Gastroesophageal sphincter (tissue), 4 donors: ENCODE results near the gene UBE2F. TPM values are rescaled to one million over a fixed set of nuclear protein-coding genes. Genes with fewer than 3 reads are reported as not detected.

ENCODE experiments used
- ATAC-seq: fragments of 150-250 bp; one replicate; pipeline ENCODE4 v1.9.1; 2016; ENCODE audit warnings: mild to moderate bottlenecking, moderate library complexity
- H3K27ac ChIP-seq, 4 donors: fragments of 200-600 bp; sonication (generic) in 3 of 4; 1 replicate in 3 of 4; 2 replicates in 1 of 4; pipeline ENCODE4 v1.5.1; 2016 to 2019
- H3K27me3 ChIP-seq: fragments of 200-600 bp; sonication (generic); one replicate; pipeline ENCODE4 v1.5.1; 2019
- H3K36me3 ChIP-seq, 2 donors: fragments of 200-600 bp; sonication (generic); one replicate each; pipeline ENCODE4 v1.5.1; 2019; ENCODE audit warnings: control low read depth in 1 of 2
- H3K4me1 ChIP-seq, 3 donors: fragments of 200-600 bp; sonication (generic); 1 replicate in 2 of 3; 2 replicates in 1 of 3; pipeline ENCODE4 v1.5.1; 2016 to 2019; ENCODE audit warnings: control low read depth in 2 of 3
- H3K4me3 ChIP-seq, 2 donors: fragments of 200-600 bp; sonication (generic); one replicate each; pipeline ENCODE4 v1.5.1; 2019; ENCODE audit warnings: mild to moderate bottlenecking in 1 of 2, moderate library complexity in 1 of 2
- H3K9me3 ChIP-seq, 3 donors: fragments of 200-600 bp; sonication (generic); one replicate each; pipeline ENCODE4 v1.5.1; 2017 to 2019; ENCODE audit warnings: control low read depth in 2 of 3
- EP300 ChIP-seq: sonication (generic); formaldehyde crosslinking; IDR thresholded peaks from one replicate; pipeline ENCODE4 v1.6.1; 2017; ENCODE audit warnings: antibody characterized with exemption, mild to moderate bottlenecking
- POLR2A ChIP-seq, 2 donors: fragments of 450-650 bp; IDR thresholded peaks; one replicate each; pipeline ENCODE4 v1.6.1; 2017; ENCODE audit warnings: antibody characterized with exemption in 2 of 2, mild to moderate bottlenecking in 2 of 2, moderate library complexity in 1 of 2
- POLR2AphosphoS5 ChIP-seq: sonication (generic); formaldehyde crosslinking; IDR thresholded peaks from one replicate; pipeline ENCODE4 v1.6.1; 2017; ENCODE audit warnings: antibody characterized with exemption
- WGBS, 2 donors: methylation state at CpG; one replicate each; pipeline ENCODE4 v1.1.5; 2018; ENCODE audit warnings: low coverage in 1 of 2; 5-methylcytosine and 5-hydroxymethylcytosine counted together
- total RNA-seq, 4 donors: library from RNA; depleted of rRNA; stranded (reverse); fragments of >200 nt; gene quantifications; one replicate each; pipeline ENCODE4 v1.1.0, GENCODE V29; 2016
- TF ChIP-seq, protein P1 (sequence below), 4 experiments: fragments of 200-600 bp in 2 of 4; fragments of 450-650 bp in 2 of 4; sonication (generic) in 1 of 4; IDR thresholded peaks; one replicate each; pipeline ENCODE4 v1.5.1; 2017 to 2019; ENCODE audit warnings: antibody characterized with exemption in 4 of 4, mild to moderate bottlenecking in 2 of 4, moderate library complexity in 2 of 4

The UBE2F gene
- total RNA-seq, 4 donors from 2014 or later = 85.0 to 99.5 (median 96.3) TPM

GRCh38 chr2:237927135-237927534 lies 39.7 kb upstream of the UBE2F start:
- TF ChIP-seq POLR2A (IDR thresholded peaks at IDR 0.05) (no peak), EP300 (no peak)
- H3K9me3 ChIP-seq = no peaks in the 10 kb centered on the region
- 77 to 79% methylated on average over 5 of the region's 5 CpGs for WGBS, 2 donors
- H3K36me3 ChIP-seq = no peaks in the 10 kb centered on the region
- no peak overlapping the region for H3K27ac ChIP-seq
- H3K27me3 ChIP-seq = no peaks in the 10 kb centered on the region
- ATAC-seq = no peak
- H3K4me3 ChIP-seq = no peak overlapping the region
- H3K4me1 ChIP-seq = peaks cover 0 to 34% (median 12%) of the 10 kb centered on the region in 3 donors

GRCh38 chr2:237927986-237928385 lies 38.8 kb upstream of the UBE2F start:
- WGBS, 2 donors = 83 to 85% methylated on average over 4 of the region's 4 CpGs

GRCh38 chr2:237929979-237930378 lies 36.8 kb upstream of the UBE2F start:
- Histone ChIP-seq H3K4me3 (no peak overlapping the region), H3K27me3 (no peaks in the 10 kb centered on the region), H3K9me3 (no peaks in the 10 kb centered on the region), H3K4me1 (peaks cover 0 to 17% (median 6%) of the 10 kb centered on the region in 3 donors), H3K27ac (no peak overlapping the region), H3K36me3 (no peaks in the 10 kb centered on the region)
- no peak for ATAC-seq
- TF ChIP-seq, protein P1, sequence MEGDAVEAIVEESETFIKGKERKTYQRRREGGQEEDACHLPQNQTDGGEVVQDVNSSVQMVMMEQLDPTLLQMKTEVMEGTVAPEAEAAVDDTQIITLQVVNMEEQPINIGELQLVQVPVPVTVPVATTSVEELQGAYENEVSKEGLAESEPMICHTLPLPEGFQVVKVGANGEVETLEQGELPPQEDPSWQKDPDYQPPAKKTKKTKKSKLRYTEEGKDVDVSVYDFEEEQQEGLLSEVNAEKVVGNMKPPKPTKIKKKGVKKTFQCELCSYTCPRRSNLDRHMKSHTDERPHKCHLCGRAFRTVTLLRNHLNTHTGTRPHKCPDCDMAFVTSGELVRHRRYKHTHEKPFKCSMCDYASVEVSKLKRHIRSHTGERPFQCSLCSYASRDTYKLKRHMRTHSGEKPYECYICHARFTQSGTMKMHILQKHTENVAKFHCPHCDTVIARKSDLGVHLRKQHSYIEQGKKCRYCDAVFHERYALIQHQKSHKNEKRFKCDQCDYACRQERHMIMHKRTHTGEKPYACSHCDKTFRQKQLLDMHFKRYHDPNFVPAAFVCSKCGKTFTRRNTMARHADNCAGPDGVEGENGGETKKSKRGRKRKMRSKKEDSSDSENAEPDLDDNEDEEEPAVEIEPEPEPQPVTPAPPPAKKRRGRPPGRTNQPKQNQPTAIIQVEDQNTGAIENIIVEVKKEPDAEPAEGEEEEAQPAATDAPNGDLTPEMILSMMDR (IDR thresholded peaks at IDR 0.05) = no peak
- TF ChIP-seq EP300 = no peak
- no peak for TF ChIP-seq POLR2A (IDR thresholded peaks at IDR 0.05)
- TF ChIP-seq POLR2AphosphoS5 = no peak
- 91 to 100% methylated on average over 4 to 7 of the region's 9 CpGs for WGBS, 2 donors

More at GRCh38 chr2:237927986-237928385, 38.8 kb upstream of the UBE2F start:
- Histone ChIP-seq H3K4me1 (peaks cover 0 to 30% (median 10%) of the 10 kb centered on the region in 3 donors), H3K36me3 (no peaks in the 10 kb centered on the region), H3K27ac (no peak overlapping the region), H3K27me3 (no peaks in the 10 kb centered on the region), H3K4me3 (no peak overlapping the region), H3K9me3 (no peaks in the 10 kb centered on the region)
- ATAC-seq = no peak
- TF ChIP-seq, protein P1 (IDR thresholded peaks at IDR 0.05) = no peak
- no peak for TF ChIP-seq POLR2AphosphoS5
- no peak for TF ChIP-seq POLR2A (IDR thresholded peaks at IDR 0.05)
- TF ChIP-seq EP300 = no peak

GRCh38 chr2:237931205-237931721 lies 35.6 kb upstream of the UBE2F start:
- peak overlapping the region in 3 of 4 donors; percentile 6 to 33 (median 29) for H3K27ac ChIP-seq
- TF ChIP-seq, protein P1 (IDR thresholded peaks at IDR 0.05) = no peak
- TF ChIP-seq POLR2A (IDR thresholded peaks at IDR 0.05) = no peak
- no peak for TF ChIP-seq EP300
- TF ChIP-seq POLR2AphosphoS5 = no peak
- no peaks in the 10 kb centered on the region for H3K36me3 ChIP-seq
- H3K4me3 ChIP-seq = no peak overlapping the region
- peak; percentile 22 for ATAC-seq
- 18 to 29% methylated on average over 4 of the region's 9 CpGs for WGBS, 2 donors
- H3K4me1 ChIP-seq = peaks cover 0 to 17% (median 6%) of the 10 kb centered on the region in 3 donors
- no peaks in the 10 kb centered on the region for H3K9me3 ChIP-seq
- H3K27me3 ChIP-seq = no peaks in the 10 kb centered on the region

DNA sequence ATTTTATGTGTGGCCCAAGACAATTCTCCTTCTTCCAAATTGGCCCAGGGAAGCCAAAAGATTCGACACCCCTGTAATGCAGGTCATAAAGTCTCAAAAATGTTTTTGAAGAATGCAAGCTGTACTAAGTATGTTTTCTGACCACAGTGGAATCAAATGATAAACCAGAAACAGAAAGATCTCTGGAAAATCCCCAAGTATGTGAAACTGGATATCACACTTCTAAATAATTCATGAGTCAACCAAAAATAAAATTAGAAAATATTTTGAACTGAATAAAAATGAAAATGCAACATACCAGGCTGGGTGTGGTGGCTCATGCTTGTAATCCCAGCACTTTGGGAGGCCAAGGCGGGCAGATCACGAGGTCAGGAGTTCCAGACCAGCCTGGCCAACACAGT lies 34.1 kb upstream of the UBE2F start:
- no peaks in the 10 kb centered on the region for H3K27me3 ChIP-seq
- peaks cover 0 to 17% (median 6%) of the 10 kb centered on the region in 3 donors for H3K4me1 ChIP-seq
- no peaks in the 10 kb centered on the region for H3K36me3 ChIP-seq
- no peak overlapping the region for H3K4me3 ChIP-seq
- H3K9me3 ChIP-seq = no peaks in the 10 kb centered on the region
- peak overlapping the region in 1 of 4 donors; percentile 63 for H3K27ac ChIP-seq
- 40 to 82% methylated on average over 3 of the region's 3 CpGs for WGBS, 2 donors
- ATAC-seq = peak; percentile 80
- no peak for TF ChIP-seq POLR2AphosphoS5
- no peak for TF ChIP-seq EP300
- TF ChIP-seq, protein P1 (IDR thresholded peaks at IDR 0.05) = no peak
- TF ChIP-seq POLR2A (IDR thresholded peaks at IDR 0.05) = no peak
